HepG2 (cell line): ENCODE results near the gene SPA17. TPM values are rescaled to one million over a fixed set of nuclear protein-coding genes. Genes with fewer than 3 reads are reported as not detected.

Experiments
- CBFB ChIP-seq: sonication (generic); formaldehyde crosslinking; IDR thresholded peaks from 2 replicates; pipeline ENCODE4 v1.4.0; 2020; ENCODE audit warnings: missing genetic modification reagents
- NCOR1 ChIP-seq: fragments of 200-600 bp; sonication (generic); IDR thresholded peaks from 2 replicates; pipeline ENCODE4 v1.7.0; 2017; ENCODE audit warnings: antibody characterized with exemption, low read length, borderline replicate concordance
- SRSF4 ChIP-seq: fragments of 200-400 bp; formaldehyde crosslinking; IDR thresholded peaks from one replicate; pipeline ENCODE4 v1.6.1; 2018; ENCODE audit warnings: mild to moderate bottlenecking, low read depth, low read length, moderate library complexity; ENCODE audit not compliant: poor library complexity, severe bottlenecking
- ZNF260 ChIP-seq: sonication (generic); formaldehyde crosslinking; IDR thresholded peaks from 2 replicates; pipeline ENCODE4 v1.4.0; 2020; ENCODE audit warnings: missing genetic modification reagents, low read depth, mild to moderate bottlenecking, borderline replicate concordance
- ZNF317 ChIP-seq: sonication (generic); formaldehyde crosslinking; IDR thresholded peaks from 2 replicates; pipeline ENCODE4 v1.5.0; 2020; ENCODE audit warnings: mild to moderate bottlenecking, missing genetic modification reagents
- ZNF33A ChIP-seq: sonication (generic); formaldehyde crosslinking; IDR thresholded peaks from 2 replicates; pipeline ENCODE4 v1.5.1; 2020; ENCODE audit warnings: missing genetic modification reagents, mild to moderate bottlenecking, moderate library complexity, borderline replicate concordance
- ZNF619 ChIP-seq: sonication (generic); formaldehyde crosslinking; IDR thresholded peaks from 2 replicates; pipeline ENCODE4 v1.4.0; 2020; ENCODE audit warnings: mild to moderate bottlenecking, missing genetic modification reagents
- ZNF660 ChIP-seq: sonication (generic); formaldehyde crosslinking; IDR thresholded peaks from 2 replicates; pipeline ENCODE4 v1.5.1; 2020; ENCODE audit warnings: mild to moderate bottlenecking, low read depth, missing genetic modification reagents, borderline replicate concordance
- ZNF772 ChIP-seq: sonication (generic); formaldehyde crosslinking; IDR thresholded peaks from 2 replicates; pipeline ENCODE4 v1.5.0; 2020; ENCODE audit warnings: mild to moderate bottlenecking, missing genetic modification reagents
- ZSCAN22 ChIP-seq: sonication (generic); formaldehyde crosslinking; IDR thresholded peaks from 2 replicates; pipeline ENCODE4 v1.4.0; 2020; ENCODE audit warnings: mild to moderate bottlenecking, missing genetic modification reagents
- polyA plus RNA-seq, 8 experiments: library from polyadenylated mRNA; depleted of rRNA in 3 of 8; stranded (reverse) in 7 of 8; unstranded in 1 of 8; fragments of >200 nt; fragmentation: Illumina TruSeq in 4 of 8; extraction: Trizol in 4 of 8; gene quantifications; 2 replicates each; pipeline versions ENCODE4 v1.2.1 to v1.2.3, GENCODE V29; 2011 to 2016; ENCODE audit warnings: low read depth in 4 of 8, missing spikeins in 1 of 8, mixed read lengths in 1 of 8; ENCODE audit not compliant: insufficient read depth in 1 of 8
- total RNA-seq, 5 experiments: library from RNA; depleted of rRNA; stranded (reverse); fragments of >200 nt; fragmentation: Illumina TruSeq; extraction: Trizol; gene quantifications; 2 replicates each; pipeline ENCODE4 v1.2.3, GENCODE V29; 2016; ENCODE audit warnings: low read depth in 1 of 5
- TF ChIP-seq, protein P1 (sequence below): sonication (generic); formaldehyde crosslinking; IDR thresholded peaks from 2 replicates; pipeline ENCODE4 v1.4.0; 2020; ENCODE audit warnings: missing genetic modification reagents
- TF ChIP-seq, protein P2 (sequence below): sonication (generic); formaldehyde crosslinking; IDR thresholded peaks from 2 replicates; pipeline ENCODE4 v1.9.0; 2021; ENCODE audit warnings: missing genetic modification reagents, borderline replicate concordance
- TF ChIP-seq, protein P3 (sequence below): sonication (generic); formaldehyde crosslinking; IDR thresholded peaks from 2 replicates; pipeline ENCODE4 v1.5.1; 2020; ENCODE audit warnings: missing genetic modification reagents, mild to moderate bottlenecking, borderline replicate concordance
- TF ChIP-seq, protein P4 (sequence below): sonication (generic); formaldehyde crosslinking; IDR thresholded peaks from 2 replicates; pipeline ENCODE4 v1.5.0; 2020; ENCODE audit warnings: missing genetic modification reagents

The SPA17 gene
- total and polyA plus RNA-seq, 2 of the 13 experiments (the other 11 are each of a cell fraction or from before 2014, with no cell fraction given), result 4.4 to 8.4 TPM

DNA sequence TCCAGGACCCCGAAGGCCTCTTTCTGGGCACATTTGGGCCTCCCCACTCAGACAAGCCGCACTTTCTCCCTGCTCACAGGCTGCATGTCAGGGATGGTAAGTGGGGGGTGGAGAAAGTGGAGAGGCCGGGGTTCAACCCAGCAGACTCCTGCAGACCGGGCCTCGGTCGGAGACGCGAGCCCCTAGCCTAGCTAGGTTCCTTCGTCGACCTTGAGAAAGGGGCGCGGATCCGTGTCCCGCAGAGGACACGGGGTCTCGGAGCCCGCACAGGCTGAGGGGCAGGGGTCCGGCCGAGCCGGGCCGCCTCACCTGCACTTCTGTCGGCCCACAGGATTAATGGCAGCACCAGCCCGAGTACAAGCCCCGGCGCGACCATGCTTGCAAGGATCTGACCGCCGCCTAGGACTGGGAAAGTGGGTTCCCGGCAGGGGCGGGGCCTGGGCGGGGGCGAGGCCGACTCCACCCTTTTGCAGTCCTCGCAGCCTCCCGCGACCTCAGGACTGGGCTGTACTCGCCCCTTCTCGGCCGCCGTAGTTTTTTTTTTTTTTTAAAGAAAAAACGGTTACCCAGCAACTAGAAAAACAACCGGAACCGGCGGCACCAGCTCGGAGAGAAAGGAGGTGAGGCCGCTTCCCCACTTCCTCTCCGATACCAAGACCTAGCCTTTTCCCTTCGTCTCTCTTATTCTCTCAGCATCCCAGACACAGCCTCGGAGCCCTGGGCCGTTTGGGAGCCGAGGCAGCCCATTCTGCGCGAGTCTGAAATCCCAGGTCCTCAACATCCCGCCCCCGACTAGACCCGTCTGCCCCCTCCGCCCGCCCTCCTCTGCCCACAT, at the start of gene SPA17, which contains the start of gene SIAE (continued):
- TF ChIP-seq, protein P1, sequence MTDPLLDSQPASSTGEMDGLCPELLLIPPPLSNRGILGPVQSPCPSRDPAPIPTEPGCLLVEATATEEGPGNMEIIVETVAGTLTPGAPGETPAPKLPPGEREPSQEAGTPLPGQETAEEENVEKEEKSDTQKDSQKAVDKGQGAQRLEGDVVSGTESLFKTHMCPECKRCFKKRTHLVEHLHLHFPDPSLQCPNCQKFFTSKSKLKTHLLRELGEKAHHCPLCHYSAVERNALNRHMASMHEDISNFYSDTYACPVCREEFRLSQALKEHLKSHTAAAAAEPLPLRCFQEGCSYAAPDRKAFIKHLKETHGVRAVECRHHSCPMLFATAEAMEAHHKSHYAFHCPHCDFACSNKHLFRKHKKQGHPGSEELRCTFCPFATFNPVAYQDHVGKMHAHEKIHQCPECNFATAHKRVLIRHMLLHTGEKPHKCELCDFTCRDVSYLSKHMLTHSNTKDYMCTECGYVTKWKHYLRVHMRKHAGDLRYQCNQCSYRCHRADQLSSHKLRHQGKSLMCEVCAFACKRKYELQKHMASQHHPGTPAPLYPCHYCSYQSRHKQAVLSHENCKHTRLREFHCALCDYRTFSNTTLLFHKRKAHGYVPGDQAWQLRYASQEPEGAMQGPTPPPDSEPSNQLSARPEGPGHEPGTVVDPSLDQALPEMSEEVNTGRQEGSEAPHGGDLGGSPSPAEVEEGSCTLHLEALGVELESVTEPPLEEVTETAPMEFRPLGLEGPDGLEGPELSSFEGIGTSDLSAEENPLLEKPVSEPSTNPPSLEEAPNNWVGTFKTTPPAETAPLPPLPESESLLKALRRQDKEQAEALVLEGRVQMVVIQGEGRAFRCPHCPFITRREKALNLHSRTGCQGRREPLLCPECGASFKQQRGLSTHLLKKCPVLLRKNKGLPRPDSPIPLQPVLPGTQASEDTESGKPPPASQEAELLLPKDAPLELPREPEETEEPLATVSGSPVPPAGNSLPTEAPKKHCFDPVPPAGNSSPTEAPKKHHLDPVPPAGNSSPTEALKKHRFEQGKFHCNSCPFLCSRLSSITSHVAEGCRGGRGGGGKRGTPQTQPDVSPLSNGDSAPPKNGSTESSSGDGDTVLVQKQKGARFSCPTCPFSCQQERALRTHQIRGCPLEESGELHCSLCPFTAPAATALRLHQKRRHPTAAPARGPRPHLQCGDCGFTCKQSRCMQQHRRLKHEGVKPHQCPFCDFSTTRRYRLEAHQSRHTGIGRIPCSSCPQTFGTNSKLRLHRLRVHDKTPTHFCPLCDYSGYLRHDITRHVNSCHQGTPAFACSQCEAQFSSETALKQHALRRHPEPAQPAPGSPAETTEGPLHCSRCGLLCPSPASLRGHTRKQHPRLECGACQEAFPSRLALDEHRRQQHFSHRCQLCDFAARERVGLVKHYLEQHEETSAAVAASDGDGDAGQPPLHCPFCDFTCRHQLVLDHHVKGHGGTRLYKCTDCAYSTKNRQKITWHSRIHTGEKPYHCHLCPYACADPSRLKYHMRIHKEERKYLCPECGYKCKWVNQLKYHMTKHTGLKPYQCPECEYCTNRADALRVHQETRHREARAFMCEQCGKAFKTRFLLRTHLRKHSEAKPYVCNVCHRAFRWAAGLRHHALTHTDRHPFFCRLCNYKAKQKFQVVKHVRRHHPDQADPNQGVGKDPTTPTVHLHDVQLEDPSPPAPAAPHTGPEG, result no peak
- TF ChIP-seq NCOR1 (no peak; the same call in 1 of the 2 replicates), ZNF317 (CRISPR knock-in tag) (0 out of 2 replicates have a peak, but pooled peaks have one; percentile 56), ZNF33A (no peak), ZNF619 (CRISPR knock-in tag) (no peak), SRSF4 (no peak), ZSCAN22 (CRISPR knock-in tag) (no peak), ZNF660 (no peak), CBFB (no peak), ZNF260 (CRISPR knock-in tag) (no peak), ZNF772 (0 out of 2 replicates have a peak, but pooled peaks have one; percentile 20)
- TF ChIP-seq, protein P2, sequence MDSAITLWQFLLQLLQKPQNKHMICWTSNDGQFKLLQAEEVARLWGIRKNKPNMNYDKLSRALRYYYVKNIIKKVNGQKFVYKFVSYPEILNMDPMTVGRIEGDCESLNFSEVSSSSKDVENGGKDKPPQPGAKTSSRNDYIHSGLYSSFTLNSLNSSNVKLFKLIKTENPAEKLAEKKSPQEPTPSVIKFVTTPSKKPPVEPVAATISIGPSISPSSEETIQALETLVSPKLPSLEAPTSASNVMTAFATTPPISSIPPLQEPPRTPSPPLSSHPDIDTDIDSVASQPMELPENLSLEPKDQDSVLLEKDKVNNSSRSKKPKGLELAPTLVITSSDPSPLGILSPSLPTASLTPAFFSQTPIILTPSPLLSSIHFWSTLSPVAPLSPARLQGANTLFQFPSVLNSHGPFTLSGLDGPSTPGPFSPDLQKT (CRISPR knock-in tag), result no peak
- TF ChIP-seq, protein P3, sequence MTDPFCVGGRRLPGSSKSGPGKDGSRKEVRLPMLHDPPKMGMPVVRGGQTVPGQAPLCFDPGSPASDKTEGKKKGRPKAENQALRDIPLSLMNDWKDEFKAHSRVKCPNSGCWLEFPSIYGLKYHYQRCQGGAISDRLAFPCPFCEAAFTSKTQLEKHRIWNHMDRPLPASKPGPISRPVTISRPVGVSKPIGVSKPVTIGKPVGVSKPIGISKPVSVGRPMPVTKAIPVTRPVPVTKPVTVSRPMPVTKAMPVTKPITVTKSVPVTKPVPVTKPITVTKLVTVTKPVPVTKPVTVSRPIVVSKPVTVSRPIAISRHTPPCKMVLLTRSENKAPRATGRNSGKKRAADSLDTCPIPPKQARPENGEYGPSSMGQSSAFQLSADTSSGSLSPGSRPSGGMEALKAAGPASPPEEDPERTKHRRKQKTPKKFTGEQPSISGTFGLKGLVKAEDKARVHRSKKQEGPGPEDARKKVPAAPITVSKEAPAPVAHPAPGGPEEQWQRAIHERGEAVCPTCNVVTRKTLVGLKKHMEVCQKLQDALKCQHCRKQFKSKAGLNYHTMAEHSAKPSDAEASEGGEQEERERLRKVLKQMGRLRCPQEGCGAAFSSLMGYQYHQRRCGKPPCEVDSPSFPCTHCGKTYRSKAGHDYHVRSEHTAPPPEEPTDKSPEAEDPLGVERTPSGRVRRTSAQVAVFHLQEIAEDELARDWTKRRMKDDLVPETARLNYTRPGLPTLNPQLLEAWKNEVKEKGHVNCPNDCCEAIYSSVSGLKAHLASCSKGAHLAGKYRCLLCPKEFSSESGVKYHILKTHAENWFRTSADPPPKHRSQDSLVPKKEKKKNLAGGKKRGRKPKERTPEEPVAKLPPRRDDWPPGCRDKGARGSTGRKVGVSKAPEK (CRISPR knock-in tag), result no peak; the same call in 1 of the 2 replicates
- TF ChIP-seq, protein P4, sequence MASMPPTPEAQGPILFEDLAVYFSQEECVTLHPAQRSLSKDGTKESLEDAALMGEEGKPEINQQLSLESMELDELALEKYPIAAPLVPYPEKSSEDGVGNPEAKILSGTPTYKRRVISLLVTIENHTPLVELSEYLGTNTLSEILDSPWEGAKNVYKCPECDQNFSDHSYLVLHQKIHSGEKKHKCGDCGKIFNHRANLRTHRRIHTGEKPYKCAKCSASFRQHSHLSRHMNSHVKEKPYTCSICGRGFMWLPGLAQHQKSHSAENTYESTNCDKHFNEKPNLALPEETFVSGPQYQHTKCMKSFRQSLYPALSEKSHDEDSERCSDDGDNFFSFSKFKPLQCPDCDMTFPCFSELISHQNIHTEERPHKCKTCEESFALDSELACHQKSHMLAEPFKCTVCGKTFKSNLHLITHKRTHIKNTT (CRISPR knock-in tag), result no peak
